Measurements from ENCODE around the gene ALG9. TPM values are rescaled to one million over a fixed set of nuclear protein-coding genes. Genes with fewer than 3 reads are reported as not detected.

Gene ALG9
- total RNA-seq, 1 experiment from 2014 or later: 23.7 TPM

- TF ChIP-seq CEBPB (IDR thresholded peaks at IDR 0.05; ENCODE audit: low read depth): no peak
- TF ChIP-seq JUND (IDR thresholded peaks at IDR 0.05): no peak
- TF ChIP-seq CBX3 (IDR thresholded peaks at IDR 0.05; ENCODE audit: low read depth): no peak
- no peak for TF ChIP-seq EZH2 (IDR thresholded peaks at IDR 0.05)
- TF ChIP-seq RAD21 (IDR thresholded peaks at IDR 0.05; ENCODE audit: low read depth): no peak
- TF ChIP-seq POLR2AphosphoS5 (IDR thresholded peaks at IDR 0.05; ENCODE audit: low read depth, low read length): no peak
Measured at GRCh38 chr11:111906680-111907079, 35.3 kb upstream of the ALG9 start (continued).

DNA sequence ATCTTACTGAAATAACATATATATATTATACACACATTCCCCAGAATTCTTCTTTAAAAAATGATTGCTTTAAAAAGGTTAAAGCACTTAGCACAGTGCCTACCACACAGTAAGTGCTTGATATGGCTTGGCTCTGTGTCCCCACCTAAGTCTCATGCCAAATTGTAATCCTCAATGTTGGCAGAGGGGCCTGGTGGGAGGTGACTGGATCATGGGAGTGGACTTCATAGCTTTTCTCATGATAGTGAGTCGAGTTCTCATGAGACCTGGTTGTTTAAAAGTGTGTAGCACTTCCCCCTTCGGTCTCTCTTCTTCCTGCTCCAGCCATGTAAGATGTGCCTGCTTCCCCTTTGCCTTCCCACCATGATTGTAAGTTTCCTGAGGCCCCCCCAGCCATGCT lies 34.0 kb upstream of the ALG9 start:
- H3K4me1 ChIP-seq (ENCODE audit: control insufficient read depth in 1 of 2, insufficient read depth in 2 of 2, low read length in 2 of 2): no peaks in the 10 kb centered on the region
- no peak overlapping the region for H3K4me3 ChIP-seq (replicated peaks in 1 of 2; ENCODE audit: low read depth in 1 of 2, low read length in 2 of 2)
- no peak overlapping the region for H3K27ac ChIP-seq (ENCODE audit: low read depth, low read length)
- no peaks in the 10 kb centered on the region for H3K36me3 ChIP-seq (ENCODE audit: control insufficient read depth in 1 of 2, insufficient read depth in 2 of 2, low read length in 2 of 2)
- 0 out of 2 replicates have a peak, but pooled peaks cover under 1% of the 10 kb centered on the region for H3K27me3 ChIP-seq (ENCODE audit: insufficient read depth, low read length)
- ATAC-seq (no peak), DNase-seq (ENCODE audit: low read depth, low spot score) (no peak)
- H2AFZ ChIP-seq (ENCODE audit: low read depth, low read length, poor library complexity, severe bottlenecking): no peak overlapping the region
- H3K9ac ChIP-seq (ENCODE audit: low read length): no peak overlapping the region
- no peak overlapping the region for H3K4me2 ChIP-seq (ENCODE audit: low read length)
- H3K9me3 ChIP-seq (ENCODE audit: control insufficient read depth in 1 of 2, insufficient read depth in 1 of 2, low read depth in 1 of 2, low read length in 2 of 2): no peaks in the 10 kb centered on the region
- H3K79me2 ChIP-seq (ENCODE audit: insufficient read depth, low read length): no peaks in the 10 kb centered on the region
- RAD21 ChIA-PET (ENCODE audit: low non-redundant PET in 1 of 2, low total read pairs in 2 of 2, uncharacterized antibody in 2 of 2, unreplicated experiment in 2 of 2): no interaction called here
- CTCF ChIA-PET: no interaction called here
- intact Hi-C loops (cut with micrococcal nuclease): no loop called here
- H3K9me2 ChIP-seq (ENCODE audit: insufficient read depth): no peaks in the 10 kb centered on the region
- H4K20me1 ChIP-seq (ENCODE audit: insufficient read depth): no peaks in the 10 kb centered on the region
- POLR2A ChIA-PET: no interaction called here
- TF ChIP-seq, protein P1, sequence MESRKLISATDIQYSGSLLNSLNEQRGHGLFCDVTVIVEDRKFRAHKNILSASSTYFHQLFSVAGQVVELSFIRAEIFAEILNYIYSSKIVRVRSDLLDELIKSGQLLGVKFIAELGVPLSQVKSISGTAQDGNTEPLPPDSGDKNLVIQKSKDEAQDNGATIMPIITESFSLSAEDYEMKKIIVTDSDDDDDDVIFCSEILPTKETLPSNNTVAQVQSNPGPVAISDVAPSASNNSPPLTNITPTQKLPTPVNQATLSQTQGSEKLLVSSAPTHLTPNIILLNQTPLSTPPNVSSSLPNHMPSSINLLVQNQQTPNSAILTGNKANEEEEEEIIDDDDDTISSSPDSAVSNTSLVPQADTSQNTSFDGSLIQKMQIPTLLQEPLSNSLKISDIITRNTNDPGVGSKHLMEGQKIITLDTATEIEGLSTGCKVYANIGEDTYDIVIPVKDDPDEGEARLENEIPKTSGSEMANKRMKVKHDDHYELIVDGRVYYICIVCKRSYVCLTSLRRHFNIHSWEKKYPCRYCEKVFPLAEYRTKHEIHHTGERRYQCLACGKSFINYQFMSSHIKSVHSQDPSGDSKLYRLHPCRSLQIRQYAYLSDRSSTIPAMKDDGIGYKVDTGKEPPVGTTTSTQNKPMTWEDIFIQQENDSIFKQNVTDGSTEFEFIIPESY (IDR thresholded peaks at IDR 0.05; ENCODE audit: extremely low read depth, insufficient replicate concordance, low read length): no peak
- no peak for TF ChIP-seq POLR2A (IDR thresholded peaks at IDR 0.05; ENCODE audit: borderline replicate concordance, extremely low read depth, insufficient read depth, insufficient read length)
- TF ChIP-seq, protein P2, sequence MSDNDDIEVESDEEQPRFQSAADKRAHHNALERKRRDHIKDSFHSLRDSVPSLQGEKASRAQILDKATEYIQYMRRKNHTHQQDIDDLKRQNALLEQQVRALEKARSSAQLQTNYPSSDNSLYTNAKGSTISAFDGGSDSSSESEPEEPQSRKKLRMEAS (IDR thresholded peaks at IDR 0.05): no peak
- no peak for TF ChIP-seq FOSL1 (IDR thresholded peaks at IDR 0.05; ENCODE audit: low read depth)
- TF ChIP-seq, protein P3, sequence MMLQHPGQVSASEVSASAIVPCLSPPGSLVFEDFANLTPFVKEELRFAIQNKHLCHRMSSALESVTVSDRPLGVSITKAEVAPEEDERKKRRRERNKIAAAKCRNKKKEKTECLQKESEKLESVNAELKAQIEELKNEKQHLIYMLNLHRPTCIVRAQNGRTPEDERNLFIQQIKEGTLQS (IDR thresholded peaks at IDR 0.05): no peak
- no peak for TF ChIP-seq SP1 (IDR thresholded peaks at IDR 0.05; ENCODE audit: low read depth)
- TF ChIP-seq ELF1 (IDR thresholded peaks at IDR 0.05; ENCODE audit: borderline replicate concordance, low read depth): no peak
- no peak for TF ChIP-seq CEBPB (IDR thresholded peaks at IDR 0.05; ENCODE audit: low read depth)
- TF ChIP-seq CBX3 (IDR thresholded peaks at IDR 0.05; ENCODE audit: low read depth): no peak
- no peak for TF ChIP-seq EGR1 (IDR thresholded peaks at IDR 0.05; ENCODE audit: low read depth)
- no TSS peak for BruUV-seq (replicated peaks)

All from HCT116 (cell line).